GM21619 (cell line): ENCODE measurements around the gene ENTPD6.

Experiments used
- ATAC-seq: cut with Tn5 transposase; IDR thresholded peaks from one replicate; pipeline ENCODE4 v1.9.1; 2021; ENCODE audit not compliant: unreplicated experiment

Gene ENTPD6

GRCh38 chr20:25207960-25208534 is 12.5 kb downstream of the ENTPD6 start:
- no peak for ATAC-seq

GRCh38 chr20:25209400-25209799 is 13.9 kb downstream of the ENTPD6 start:
- no peak for ATAC-seq

GRCh38 chr20:25209911-25210310 is 14.4 kb downstream of the ENTPD6 start:
- ATAC-seq, result no peak

- no peak for ATAC-seq
These were observed 15.8 kb downstream of the ENTPD6 start for GRCh38 chr20:25211273-25211672.

GRCh38 chr20:25212242-25212641 is 16.7 kb downstream of the ENTPD6 start:
- ATAC-seq, result no peak

- no peak for ATAC-seq
These were observed 18.3 kb downstream of the ENTPD6 start for GRCh38 chr20:25213566-25214425.

GRCh38 chr20:25214426-25214790 is 18.9 kb downstream of the ENTPD6 start:
- ATAC-seq, result no peak

- ATAC-seq, result no peak
These were observed 19.3 kb downstream of the ENTPD6 start for GRCh38 chr20:25214819-25215218.

- ATAC-seq, result no peak
These were observed 20.0 kb downstream of the ENTPD6 start for GRCh38 chr20:25215521-25215920.

- ATAC-seq, result no peak
These were observed 20.9 kb downstream of the ENTPD6 start for GRCh38 chr20:25216199-25216945.

GRCh38 chr20:25217161-25218108 is 21.9 kb downstream of the ENTPD6 start:
- no peak for ATAC-seq

- no peak for ATAC-seq
These were observed 22.6 kb downstream of the ENTPD6 start for GRCh38 chr20:25218109-25218486.

GRCh38 chr20:25218492-25218891 is 23.0 kb downstream of the ENTPD6 start:
- no peak for ATAC-seq

- ATAC-seq, result no peak
These were observed 23.9 kb downstream of the ENTPD6 start for GRCh38 chr20:25219365-25219764.

GRCh38 chr20:25220021-25220730 is 24.7 kb downstream of the ENTPD6 start:
- ATAC-seq, result no peak

- no peak for ATAC-seq
These were observed 25.5 kb downstream of the ENTPD6 start for GRCh38 chr20:25220810-25221591.

- no peak for ATAC-seq
These were observed 26.3 kb downstream of the ENTPD6 start for GRCh38 chr20:25221592-25222460.

GRCh38 chr20:25222461-25223178 is 27.1 kb downstream of the ENTPD6 start:
- ATAC-seq, result no peak
